IMR-90 (cell line): ENCODE data around the gene TMEM43.

ENCODE experiments used
- BHLHE40 ChIP-seq: fragments of 150-350 bp; IDR thresholded peaks from 2 replicates; pipeline ENCODE4 v1.6.1; 2016; ENCODE audit warnings: mild to moderate bottlenecking, low read depth, low read length
- CEBPB ChIP-seq: IDR thresholded peaks from 2 replicates; pipeline ENCODE4 v1.6.1; 2012; ENCODE audit warnings: low read depth, low read length, improper control_type of control experiment
- MXI1 ChIP-seq: IDR thresholded peaks from 2 replicates; pipeline ENCODE4 v1.6.1; 2012; ENCODE audit warnings: low read depth, mild to moderate bottlenecking, low read length, moderate library complexity, borderline replicate concordance
- POLR2A ChIP-seq: IDR thresholded peaks from 2 replicates; pipeline ENCODE4 v1.6.1; 2012; ENCODE audit warnings: mild to moderate bottlenecking, low read depth, low read length
- RAD21 ChIP-seq: IDR thresholded peaks from 2 replicates; pipeline ENCODE4 v1.6.1; 2012; ENCODE audit warnings: low read length, improper control_type of control experiment
- RCOR1 ChIP-seq: IDR thresholded peaks from 2 replicates; pipeline ENCODE4 v1.6.1; 2012; ENCODE audit warnings: mild to moderate bottlenecking, low read length, improper control_type of control experiment; ENCODE audit not compliant: insufficient replicate concordance
- TF ChIP-seq, protein P1 (sequence below): conservative IDR thresholded peaks from 2 replicates; pipeline ENCODE4 v1.5.1; 2012; ENCODE audit warnings: mild to moderate bottlenecking, low read depth, low read length, improper control_type of control experiment

DNA sequence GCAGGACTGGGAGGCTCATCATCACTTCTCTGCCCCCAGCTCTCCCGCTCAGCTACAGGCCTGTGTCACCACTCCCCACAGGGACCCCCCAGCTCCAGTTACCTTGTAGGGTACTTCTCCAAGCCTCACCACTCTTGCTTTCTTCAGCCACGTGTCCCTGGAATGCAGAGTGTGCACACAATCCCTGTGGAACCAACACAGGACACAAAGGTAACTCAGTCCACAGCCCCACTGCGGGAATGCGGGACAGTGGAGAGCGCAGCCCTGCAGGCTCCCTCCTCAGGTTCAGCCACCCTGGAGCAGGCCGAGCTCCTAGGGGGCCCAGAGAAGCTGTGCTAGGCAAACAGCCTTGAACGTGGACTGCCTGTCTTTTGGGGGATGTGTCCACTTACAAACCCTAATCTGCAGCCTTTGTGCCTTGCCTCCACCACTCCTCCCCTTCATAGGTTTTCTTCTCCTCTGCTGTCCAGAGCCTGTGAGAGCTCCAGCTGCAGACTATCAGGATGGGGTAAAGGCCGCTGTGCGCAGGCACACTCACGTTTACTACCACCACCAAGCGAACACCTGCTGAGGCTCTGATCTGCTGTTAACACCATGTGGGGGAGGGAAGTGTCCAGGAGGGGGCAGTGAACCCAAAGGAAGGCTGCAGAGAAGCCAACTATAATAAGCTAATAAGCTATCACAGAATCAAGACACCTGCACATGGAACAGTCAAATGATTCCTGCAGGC, 27.5 kb downstream of the TMEM43 start:
- TF ChIP-seq, protein P1, sequence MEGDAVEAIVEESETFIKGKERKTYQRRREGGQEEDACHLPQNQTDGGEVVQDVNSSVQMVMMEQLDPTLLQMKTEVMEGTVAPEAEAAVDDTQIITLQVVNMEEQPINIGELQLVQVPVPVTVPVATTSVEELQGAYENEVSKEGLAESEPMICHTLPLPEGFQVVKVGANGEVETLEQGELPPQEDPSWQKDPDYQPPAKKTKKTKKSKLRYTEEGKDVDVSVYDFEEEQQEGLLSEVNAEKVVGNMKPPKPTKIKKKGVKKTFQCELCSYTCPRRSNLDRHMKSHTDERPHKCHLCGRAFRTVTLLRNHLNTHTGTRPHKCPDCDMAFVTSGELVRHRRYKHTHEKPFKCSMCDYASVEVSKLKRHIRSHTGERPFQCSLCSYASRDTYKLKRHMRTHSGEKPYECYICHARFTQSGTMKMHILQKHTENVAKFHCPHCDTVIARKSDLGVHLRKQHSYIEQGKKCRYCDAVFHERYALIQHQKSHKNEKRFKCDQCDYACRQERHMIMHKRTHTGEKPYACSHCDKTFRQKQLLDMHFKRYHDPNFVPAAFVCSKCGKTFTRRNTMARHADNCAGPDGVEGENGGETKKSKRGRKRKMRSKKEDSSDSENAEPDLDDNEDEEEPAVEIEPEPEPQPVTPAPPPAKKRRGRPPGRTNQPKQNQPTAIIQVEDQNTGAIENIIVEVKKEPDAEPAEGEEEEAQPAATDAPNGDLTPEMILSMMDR, result 0 out of 2 replicates have a peak, but pooled peaks have one; percentile 18
- no peak for TF ChIP-seq POLR2A
- no peak for TF ChIP-seq RAD21
- no peak for TF ChIP-seq RCOR1
- no peak for TF ChIP-seq BHLHE40
- TF ChIP-seq MXI1, result no peak
- no peak for TF ChIP-seq CEBPB
